Articular chondrocyte of knee joint (primary cell): ENCODE data around the gene RRP1. TPM values are rescaled to one million over a fixed set of nuclear protein-coding genes. Genes with fewer than 3 reads are reported as not detected.

Experiments
- small RNA-seq: library from RNA; depleted of rRNA; stranded (forward); fragments of <200 nt; gene quantifications from one replicate; pipeline ENCODE3, GENCODE V24; 2012
- total RNA-seq: library from RNA; depleted of rRNA; stranded (reverse); fragments of >200 nt; gene quantifications from 2 replicates; pipeline ENCODE4 v1.2.3, GENCODE V29; 2012

The RRP1 gene, protein sequence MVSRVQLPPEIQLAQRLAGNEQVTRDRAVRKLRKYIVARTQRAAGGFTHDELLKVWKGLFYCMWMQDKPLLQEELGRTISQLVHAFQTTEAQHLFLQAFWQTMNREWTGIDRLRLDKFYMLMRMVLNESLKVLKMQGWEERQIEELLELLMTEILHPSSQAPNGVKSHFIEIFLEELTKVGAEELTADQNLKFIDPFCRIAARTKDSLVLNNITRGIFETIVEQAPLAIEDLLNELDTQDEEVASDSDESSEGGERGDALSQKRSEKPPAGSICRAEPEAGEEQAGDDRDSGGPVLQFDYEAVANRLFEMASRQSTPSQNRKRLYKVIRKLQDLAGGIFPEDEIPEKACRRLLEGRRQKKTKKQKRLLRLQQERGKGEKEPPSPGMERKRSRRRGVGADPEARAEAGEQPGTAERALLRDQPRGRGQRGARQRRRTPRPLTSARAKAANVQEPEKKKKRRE
- 18.4 and 20.5 TPM in 2 replicates for total RNA-seq

DNA sequence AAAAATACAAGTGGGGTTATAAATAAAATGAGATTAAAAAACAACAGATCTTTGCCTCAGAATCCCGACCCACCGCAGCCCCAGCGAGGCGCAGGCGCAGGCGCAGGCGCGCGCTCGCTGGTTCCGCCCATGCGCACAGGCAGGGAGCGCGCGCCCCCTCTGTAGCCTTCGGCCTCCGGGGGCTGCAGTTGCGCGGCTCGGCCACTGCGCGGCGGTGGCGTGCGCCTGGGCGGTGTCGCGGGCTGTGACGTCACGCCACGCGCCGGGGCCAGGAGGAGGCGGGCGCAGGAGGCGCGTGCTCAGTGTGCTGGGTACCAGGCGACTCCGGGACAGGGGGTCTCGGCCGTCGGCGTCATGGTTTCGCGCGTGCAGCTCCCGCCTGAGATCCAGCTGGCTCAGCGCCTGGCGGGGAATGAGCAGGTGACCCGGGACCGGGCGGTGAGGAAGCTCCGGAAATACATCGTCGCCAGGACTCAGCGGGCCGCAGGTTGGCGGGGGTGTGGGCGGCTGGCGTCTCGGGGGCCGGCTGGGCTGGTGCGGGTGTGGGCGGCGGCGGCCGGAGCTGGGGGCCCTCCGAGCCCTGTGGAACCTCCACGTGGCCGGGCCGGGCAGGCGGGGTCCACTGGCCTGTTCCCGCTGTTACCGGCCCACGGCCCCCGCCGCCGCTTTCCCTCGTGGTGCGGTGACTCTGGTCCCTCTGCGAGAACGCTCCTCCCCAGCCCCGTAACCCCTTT is at the start of gene RRP1:
Gene RRP1 (plus strand): TSS at position 302 of the 734 bp plus-strand sequence. CDS start 53 bp downstream, at position 355.

DNA sequence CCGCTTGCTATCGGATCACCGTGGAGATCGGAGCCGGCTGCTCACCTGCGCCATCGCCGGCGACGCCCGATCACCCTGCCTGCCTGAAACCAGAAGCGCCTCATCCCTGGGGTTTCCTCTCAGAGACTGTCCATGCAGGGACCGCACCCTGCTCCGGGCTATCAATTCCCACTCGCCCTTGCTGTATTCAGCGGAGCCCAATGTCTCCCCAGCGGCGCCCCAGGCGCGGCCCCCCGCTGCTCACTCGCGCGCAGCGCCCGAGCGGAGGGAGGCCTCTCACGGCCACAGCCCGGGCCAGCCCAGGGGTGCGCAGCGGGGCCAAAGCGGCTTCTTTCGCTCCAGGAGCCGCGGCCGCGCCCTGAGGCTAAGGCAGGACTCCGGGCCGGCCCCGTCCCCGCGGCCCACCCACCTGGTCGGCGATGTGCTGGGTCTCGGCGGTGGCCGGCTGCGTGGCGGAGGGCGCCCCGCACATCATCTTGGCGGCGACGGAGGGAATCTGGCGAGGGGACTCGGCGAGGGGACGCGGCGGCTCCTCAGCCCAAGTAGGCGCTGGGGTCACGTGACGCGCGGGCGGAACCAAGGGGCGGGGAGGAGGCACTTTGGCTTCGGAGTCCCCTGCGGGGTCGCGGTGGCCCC is 13.5 kb upstream of the RRP1 start, which contains the start of gene CSTB:
Gene CSTB (minus strand): TSS at position 514 of the 636 bp plus-strand sequence. CDS start 39 bp downstream, at position 475.

Small RNA genes lying within 50 kb of the gene (small RNA-seq; reads per million reads assigned to genes)
- not detected for gene AP001052.1

Other genes with a start within 250 kb of the RRP1 start
- 2.0 and 2.4 TPM in 2 replicates for gene HSF2BP, start 130.1 kb upstream of the RRP1 start, total RNA-seq
- gene RRP1B, start 130.0 kb upstream of the RRP1 start, total RNA-seq, result 25.8 and 28.2 TPM in 2 replicates
- 112 and 137 TPM in 2 replicates for gene PDXK, start 70.4 kb upstream of the RRP1 start, total RNA-seq
- gene CSTB, start 13.3 kb upstream of the RRP1 start, total RNA-seq, result 14.6 and 22.1 TPM in 2 replicates
- gene AGPAT3, start 75.6 kb downstream of the RRP1 start, total RNA-seq, result 45.9 and 47.1 TPM in 2 replicates
- 25.7 and 29.7 TPM in 2 replicates for gene TRAPPC10, start 222.7 kb downstream of the RRP1 start, total RNA-seq